Epithelial cell of proximal tubule (primary cell): ENCODE measurements around the gene CCDC192. TPM values are rescaled to one million over a fixed set of nuclear protein-coding genes. Genes with fewer than 3 reads are reported as not detected.
"Not testable (repeated sequence)": the region's sequence is repeated elsewhere in the genome, so short reads cannot be mapped to it uniquely, and the experiment has no call there.

Source experiments
- DNase-seq: peaks from one replicate; pipeline ENCODE4 v3.0.0-alpha.2; 2011; ENCODE audit warnings: low read depth
- H3K4me3 ChIP-seq: 2 replicates; pipeline ENCODE4 v1.5.1; 2011; ENCODE audit warnings: low read depth, mild to moderate bottlenecking, low read length
- CTCF ChIP-seq: conservative IDR thresholded peaks from 2 replicates; pipeline ENCODE4 v1.5.1; 2012; ENCODE audit warnings: low read depth, mild to moderate bottlenecking, low read length
- total RNA-seq: library from RNA; depleted of rRNA; stranded (reverse); fragments of >200 nt; gene quantifications from 2 replicates; pipeline ENCODE4 v1.2.3, GENCODE V29; 2015

The CCDC192 gene
- total RNA-seq, 1 donor from 2014 or later: not detected

- DNase-seq: no peak
- no peak for TF ChIP-seq CTCF
These were observed 35.3 kb upstream of the CCDC192 start for GRCh38 chr5:127667926-127668325.

GRCh38 chr5:127671218-127671617, 32.0 kb upstream of the CCDC192 start:
- DNase-seq: no peak
- H3K4me3 ChIP-seq: no peak overlapping the region
- no peak for TF ChIP-seq CTCF

More at GRCh38 chr5:127667926-127668325, 35.3 kb upstream of the CCDC192 start:
- no peak overlapping the region for H3K4me3 ChIP-seq

GRCh38 chr5:127673117-127673800, 29.9 kb upstream of the CCDC192 start:
- no peak for TF ChIP-seq CTCF
- DNase-seq: no peak
- H3K4me3 ChIP-seq: no peak overlapping the region

- not testable (repeated sequence) for H3K4me3 ChIP-seq, DNase-seq
These were observed 26.2 kb upstream of the CCDC192 start for GRCh38 chr5:127676951-127677350.

- not testable (repeated sequence) for H3K4me3 ChIP-seq, DNase-seq
These were observed 23.4 kb upstream of the CCDC192 start for GRCh38 chr5:127679691-127680330.

GRCh38 chr5:127680595-127680994, 22.6 kb upstream of the CCDC192 start:
- no peak for TF ChIP-seq CTCF
- no peak for DNase-seq

GRCh38 chr5:127683008-127683407, 20.2 kb upstream of the CCDC192 start:
- DNase-seq: no peak
- no peak overlapping the region for H3K4me3 ChIP-seq
- no peak for TF ChIP-seq CTCF

More at GRCh38 chr5:127680595-127680994, 22.6 kb upstream of the CCDC192 start:
- H3K4me3 ChIP-seq: no peak overlapping the region
